GM12874 (cell line): ENCODE measurements around the gene HMGA1.

ENCODE experiments used
- CTCF ChIP-seq: IDR thresholded peaks from 2 replicates; pipeline ENCODE4 v1.5.1; 2011; ENCODE audit warnings: low read depth, mild to moderate bottlenecking, control low read depth, low read length, moderate library complexity; ENCODE audit not compliant: insufficient read depth

Gene HMGA1

GRCh38 chr6:34196833-34197195, 39.9 kb upstream of the HMGA1 start:
- TF ChIP-seq CTCF, result no peak

GRCh38 chr6:34200340-34200971, 36.2 kb upstream of the HMGA1 start:
- no peak for TF ChIP-seq CTCF

- TF ChIP-seq CTCF, result no peak
These were observed 35.1 kb upstream of the HMGA1 start for GRCh38 chr6:34201455-34202107.

- no peak for TF ChIP-seq CTCF
These were observed 34.1 kb upstream of the HMGA1 start for GRCh38 chr6:34202329-34203201.

- TF ChIP-seq CTCF, result no peak
These were observed 32.0 kb upstream of the HMGA1 start for GRCh38 chr6:34204693-34205092.

GRCh38 chr6:34205466-34205865, 31.2 kb upstream of the HMGA1 start:
- no peak for TF ChIP-seq CTCF

- no peak for TF ChIP-seq CTCF
These were observed 30.8 kb upstream of the HMGA1 start for GRCh38 chr6:34205916-34206315.
